NCI-H460 (cell line): ENCODE results near the gene ITGB2. TPM values are rescaled to one million over a fixed set of nuclear protein-coding genes. Genes with fewer than 3 reads are reported as not detected.
A peak's percentile ranks its signal among the peaks of the same experiment; 100 is the strongest.

Experiments used
- DNase-seq: peaks from one replicate; pipeline ENCODE4 v3.0.0-alpha.2; 2016; ENCODE audit warnings: low read depth; ENCODE audit errors: extremely low read depth
- total RNA-seq: library from RNA; depleted of rRNA; stranded (reverse); fragments of >200 nt; shearing (Covaris generic); gene quantifications from 2 replicates; pipeline ENCODE4 v1.2.3, GENCODE V29; 2014

The ITGB2 gene
- total RNA-seq, 1 experiment from 2014 or later, result 0.92 TPM

GRCh38 chr21:44871576-44872269 lies 49.0 kb downstream of the ITGB2 start:
- DNase-seq, result peak; percentile 44

- no peak for DNase-seq
Measured at GRCh38 chr21:44870748-44871495, 49.8 kb downstream of the ITGB2 start.

- DNase-seq, result peak; percentile 78
Measured at GRCh38 chr21:44869781-44870747, 50.6 kb downstream of the ITGB2 start.

- no peak for DNase-seq
Measured at GRCh38 chr21:44868707-44869106, 52.0 kb downstream of the ITGB2 start.

GRCh38 chr21:44867999-44868700 lies 52.5 kb downstream of the ITGB2 start:
- DNase-seq, result no peak

- no peak for DNase-seq
Measured at GRCh38 chr21:44867464-44867863, 53.2 kb downstream of the ITGB2 start.

GRCh38 chr21:44866780-44867179 lies 53.9 kb downstream of the ITGB2 start:
- no peak for DNase-seq

GRCh38 chr21:44865561-44866280 lies 55.0 kb downstream of the ITGB2 start:
- no peak for DNase-seq

- DNase-seq, result no peak
Measured at GRCh38 chr21:44862869-44863685, 57.6 kb downstream of the ITGB2 start.

GRCh38 chr21:44858791-44859190 lies 61.9 kb downstream of the ITGB2 start:
- DNase-seq, result no peak

GRCh38 chr21:44858291-44858690 lies 62.4 kb downstream of the ITGB2 start:
- DNase-seq, result no peak

- DNase-seq, result no peak
Measured at GRCh38 chr21:44857127-44857892, 63.4 kb downstream of the ITGB2 start.

- DNase-seq, result no peak
Measured at GRCh38 chr21:44856131-44856530, 64.6 kb downstream of the ITGB2 start.

GRCh38 chr21:44855572-44855971 lies 65.1 kb downstream of the ITGB2 start:
- no peak for DNase-seq

- DNase-seq, result no peak
Measured at GRCh38 chr21:44854664-44855446, 65.8 kb downstream of the ITGB2 start.

- DNase-seq, result no peak
Measured at GRCh38 chr21:44854391-44854663, 66.4 kb downstream of the ITGB2 start.

- no peak for DNase-seq
Measured at GRCh38 chr21:44853601-44854390, 66.9 kb downstream of the ITGB2 start.
